ENCODE measurements around the gene UGT1A1. TPM values are rescaled to one million over a fixed set of nuclear protein-coding genes. Genes with fewer than 3 reads are reported as not detected.

UGT1A1 gene
- total and polyA plus RNA-seq, 2 donors (not counting 1 experiment from before 2014, with no cell fraction given) = not detected

- Mint-ChIP-seq H3K4me3 (no peak overlapping the region), H3K9me3 (ENCODE audit: insufficient read depth) (peaks cover 7% of the 10 kb centered on the region), H3K27me3 (peaks cover 18% of the 10 kb centered on the region), H3K4me1 (no peaks in the 10 kb centered on the region), H3K27ac (no peak overlapping the region)
- no peak overlapping the region for H3K27ac ChIP-seq (ENCODE audit: low read length in 2 of 2)
- H3K9ac ChIP-seq (ENCODE audit: low read length) = no peak overlapping the region
- DNase-seq (no peak), ATAC-seq (ENCODE audit: low read depth) (no peak)
- H4K20me1 ChIP-seq (ENCODE audit: control insufficient read depth, insufficient read depth, low read length, poor library complexity, severe bottlenecking) = no peaks in the 10 kb centered on the region
- no peak overlapping the region for H3K4me3 ChIP-seq (ENCODE audit: control extremely low read depth in 1 of 5, extremely low read depth in 1 of 5, insufficient read depth in 1 of 5, low read depth in 2 of 5, low read length in 4 of 5)
- intact Hi-C loops (cut with micrococcal nuclease) = no loop called here
- no peaks in the 10 kb centered on the region for H3K4me1 ChIP-seq (ENCODE audit: control insufficient read depth in 2 of 2, insufficient read depth in 2 of 2, low read length in 2 of 2)
- 96% methylated on average over 5 of the region's 6 CpGs for WGBS (ENCODE audit: insufficient coverage)
- no peaks in the 10 kb centered on the region for H3K79me2 ChIP-seq (ENCODE audit: control insufficient read depth, insufficient read depth, low read length)
- H3K4me2 ChIP-seq (replicated peaks; ENCODE audit: low read depth, low read length, poor library complexity, severe bottlenecking) = no peak overlapping the region
- no peak for TF ChIP-seq CTCF (IDR thresholded peaks at IDR 0.05)
- no peak for TF ChIP-seq EZH2 (IDR thresholded peaks at IDR 0.05; ENCODE audit: borderline replicate concordance, insufficient read depth, low read depth, low read length, poor library complexity, severe bottlenecking)
- CTCF ChIA-PET = no interaction called here
- H2AFZ ChIP-seq (ENCODE audit: insufficient read depth, low read depth, low read length, poor library complexity, severe bottlenecking) = no peak overlapping the region
- POLR2A ChIA-PET = no interaction called here
- peaks cover 0 to 12% (median 1%) of the 10 kb centered on the region in 4 experiments for H3K27me3 ChIP-seq (replicated peaks in 1 of 4; ENCODE audit: control extremely low read depth in 1 of 4, control insufficient read depth in 3 of 4, insufficient read depth in 4 of 4, low read length in 3 of 4)
- peaks cover 0 to 24% (median 8%) of the 10 kb centered on the region in 3 donors for H3K9me3 ChIP-seq (ENCODE audit: control extremely low read depth in 1 of 3, control insufficient read depth in 2 of 3, insufficient read depth in 1 of 3, low read length in 2 of 3)
- no peaks in the 10 kb centered on the region for H3K36me3 ChIP-seq (replicated peaks in 1 of 2; ENCODE audit: control extremely low read depth in 1 of 2, control insufficient read depth in 1 of 2, extremely low read depth in 1 of 2, insufficient read depth in 2 of 2, low read length in 1 of 2)
Measured at GRCh38 chr2:233775414-233775813, 15.3 kb downstream of the UGT1A1 start.

GRCh38 chr2:233778030-233778429 lies 18.0 kb downstream of the UGT1A1 start, which contains the start of gene MROH2A:
MROH2A (plus strand) TSS chr2:233778330; CDS start chr2:233779359, 1,029 bp downstream.
- Mint-ChIP-seq H3K27me3 (peaks cover 24% of the 10 kb centered on the region), H3K4me1 (no peaks in the 10 kb centered on the region), H3K27ac (no peak within 1 kb of the TSS), H3K4me3 (no peak within 1 kb of the TSS), H3K9me3 (ENCODE audit: insufficient read depth) (peaks cover 7% of the 10 kb centered on the region)
- WGBS (ENCODE audit: insufficient coverage) = no CpG with 5 or more reads among the region's 2 CpGs
- no peak for ATAC-seq (ENCODE audit: low read depth)
- no peak within 1 kb of the TSS for H3K4me2 ChIP-seq (replicated peaks; ENCODE audit: low read depth, low read length, poor library complexity, severe bottlenecking)
- H3K9me3 ChIP-seq (ENCODE audit: control extremely low read depth in 1 of 3, control insufficient read depth in 2 of 3, insufficient read depth in 1 of 3, low read length in 2 of 3) = peaks cover 2 to 24% (median 8%) of the 10 kb centered on the region in 3 donors
- DNase-seq = no peak
- no peaks in the 10 kb centered on the region for H3K36me3 ChIP-seq (replicated peaks in 1 of 2; ENCODE audit: control extremely low read depth in 1 of 2, control insufficient read depth in 1 of 2, extremely low read depth in 1 of 2, insufficient read depth in 2 of 2, low read length in 1 of 2)
- no peak within 1 kb of the TSS for H3K4me3 ChIP-seq (ENCODE audit: control extremely low read depth in 1 of 5, extremely low read depth in 1 of 5, insufficient read depth in 1 of 5, low read depth in 2 of 5, low read length in 4 of 5)
- ChIA-PET CTCF (no interaction called here), POLR2A (no interaction called here)
- H3K27me3 ChIP-seq (replicated peaks in 1 of 4; ENCODE audit: control extremely low read depth in 1 of 4, control insufficient read depth in 3 of 4, insufficient read depth in 4 of 4, low read length in 3 of 4) = peaks cover 0 to 12% (median 1%) of the 10 kb centered on the region in 4 experiments
- intact Hi-C loops (cut with micrococcal nuclease) = no loop called here
- no peaks in the 10 kb centered on the region for H3K79me2 ChIP-seq (ENCODE audit: control insufficient read depth, insufficient read depth, low read length)
- TF ChIP-seq EZH2 (IDR thresholded peaks at IDR 0.05; ENCODE audit: borderline replicate concordance, insufficient read depth, low read depth, low read length, poor library complexity, severe bottlenecking) = no peak
- TF ChIP-seq CTCF (IDR thresholded peaks at IDR 0.05) = no peak
- H3K27ac ChIP-seq (ENCODE audit: low read length in 2 of 2) = no peak within 1 kb of the TSS
- no peak within 1 kb of the TSS for H3K9ac ChIP-seq (ENCODE audit: low read length)
- no peaks in the 10 kb centered on the region for H4K20me1 ChIP-seq (ENCODE audit: control insufficient read depth, insufficient read depth, low read length, poor library complexity, severe bottlenecking)
- no peaks in the 10 kb centered on the region for H3K4me1 ChIP-seq (ENCODE audit: control insufficient read depth in 2 of 2, insufficient read depth in 2 of 2, low read length in 2 of 2)
- H2AFZ ChIP-seq (ENCODE audit: insufficient read depth, low read depth, low read length, poor library complexity, severe bottlenecking) = no peak within 1 kb of the TSS
